ENCODE measurements around the gene PRRT1.

- TF ChIP-seq, protein P1, sequence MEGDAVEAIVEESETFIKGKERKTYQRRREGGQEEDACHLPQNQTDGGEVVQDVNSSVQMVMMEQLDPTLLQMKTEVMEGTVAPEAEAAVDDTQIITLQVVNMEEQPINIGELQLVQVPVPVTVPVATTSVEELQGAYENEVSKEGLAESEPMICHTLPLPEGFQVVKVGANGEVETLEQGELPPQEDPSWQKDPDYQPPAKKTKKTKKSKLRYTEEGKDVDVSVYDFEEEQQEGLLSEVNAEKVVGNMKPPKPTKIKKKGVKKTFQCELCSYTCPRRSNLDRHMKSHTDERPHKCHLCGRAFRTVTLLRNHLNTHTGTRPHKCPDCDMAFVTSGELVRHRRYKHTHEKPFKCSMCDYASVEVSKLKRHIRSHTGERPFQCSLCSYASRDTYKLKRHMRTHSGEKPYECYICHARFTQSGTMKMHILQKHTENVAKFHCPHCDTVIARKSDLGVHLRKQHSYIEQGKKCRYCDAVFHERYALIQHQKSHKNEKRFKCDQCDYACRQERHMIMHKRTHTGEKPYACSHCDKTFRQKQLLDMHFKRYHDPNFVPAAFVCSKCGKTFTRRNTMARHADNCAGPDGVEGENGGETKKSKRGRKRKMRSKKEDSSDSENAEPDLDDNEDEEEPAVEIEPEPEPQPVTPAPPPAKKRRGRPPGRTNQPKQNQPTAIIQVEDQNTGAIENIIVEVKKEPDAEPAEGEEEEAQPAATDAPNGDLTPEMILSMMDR (IDR thresholded peaks at IDR 0.05; ENCODE audit: borderline replicate concordance, extremely low read depth, low read length, poor library complexity, severe bottlenecking): no peak
- no peak for TF ChIP-seq EZH2 (IDR thresholded peaks at IDR 0.05; ENCODE audit: borderline replicate concordance, low read depth, low read length, severe bottlenecking)
These were observed 6.3 kb upstream of the PRRT1 start for GRCh38 chr6:32158052-32158451.

All from DND-41 (cell line).